ENCODE data around the gene SMIM32.

- TF ChIP-seq, protein P1, sequence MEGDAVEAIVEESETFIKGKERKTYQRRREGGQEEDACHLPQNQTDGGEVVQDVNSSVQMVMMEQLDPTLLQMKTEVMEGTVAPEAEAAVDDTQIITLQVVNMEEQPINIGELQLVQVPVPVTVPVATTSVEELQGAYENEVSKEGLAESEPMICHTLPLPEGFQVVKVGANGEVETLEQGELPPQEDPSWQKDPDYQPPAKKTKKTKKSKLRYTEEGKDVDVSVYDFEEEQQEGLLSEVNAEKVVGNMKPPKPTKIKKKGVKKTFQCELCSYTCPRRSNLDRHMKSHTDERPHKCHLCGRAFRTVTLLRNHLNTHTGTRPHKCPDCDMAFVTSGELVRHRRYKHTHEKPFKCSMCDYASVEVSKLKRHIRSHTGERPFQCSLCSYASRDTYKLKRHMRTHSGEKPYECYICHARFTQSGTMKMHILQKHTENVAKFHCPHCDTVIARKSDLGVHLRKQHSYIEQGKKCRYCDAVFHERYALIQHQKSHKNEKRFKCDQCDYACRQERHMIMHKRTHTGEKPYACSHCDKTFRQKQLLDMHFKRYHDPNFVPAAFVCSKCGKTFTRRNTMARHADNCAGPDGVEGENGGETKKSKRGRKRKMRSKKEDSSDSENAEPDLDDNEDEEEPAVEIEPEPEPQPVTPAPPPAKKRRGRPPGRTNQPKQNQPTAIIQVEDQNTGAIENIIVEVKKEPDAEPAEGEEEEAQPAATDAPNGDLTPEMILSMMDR (IDR thresholded peaks at IDR 0.05; ENCODE audit: low read depth, low read length, poor library complexity, severe bottlenecking), result no peak
- TF ChIP-seq EZH2phosphoT487 (IDR thresholded peaks at IDR 0.05; ENCODE audit: borderline replicate concordance, low read length), result no peak
These were observed 37.9 kb downstream of the SMIM32 start for GRCh38 chr5:136155078-136155477.

All from DOHH2 (cell line).